ENCODE data around the gene TBC1D2.
"Not testable (repeated sequence)": the region's sequence is repeated elsewhere in the genome, so short reads cannot be mapped to it uniquely, and the experiment has no call there.

Gene TBC1D2

DNA sequence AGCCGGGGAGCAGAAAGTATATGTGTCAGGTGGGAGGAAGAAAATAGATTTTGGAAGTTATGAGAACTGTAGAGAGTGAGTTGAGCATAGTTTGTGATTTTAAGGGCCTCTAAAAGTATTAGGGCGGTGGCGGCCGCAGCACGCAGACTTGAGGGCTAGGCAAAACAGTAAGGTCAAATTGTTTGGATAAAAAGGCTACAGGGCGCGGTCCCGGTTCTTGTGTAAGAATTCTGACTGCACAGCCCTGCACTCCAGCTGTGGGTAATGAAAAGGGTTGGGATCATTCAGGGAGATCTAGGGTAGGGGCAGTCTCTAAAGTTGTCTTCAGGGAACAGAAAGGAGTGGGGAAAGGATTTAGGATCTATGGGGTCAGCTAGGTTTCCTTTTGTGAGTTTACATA is 12.1 kb upstream of the TBC1D2 start:
- H3F3A ChIP-seq (ENCODE audit: insufficient read depth, low read length); H3K4me1 ChIP-seq (ENCODE audit: insufficient read depth, low read length, severe bottlenecking); H3K27ac ChIP-seq (ENCODE audit: low read depth, low read length, poor library complexity, severe bottlenecking); H4K20me1 ChIP-seq (ENCODE audit: insufficient read depth, low read length); H3K36me3 ChIP-seq (ENCODE audit: insufficient read depth, low read length); H3K9me2 ChIP-seq (ENCODE audit: low read depth, low read length); H3K27me3 ChIP-seq (ENCODE audit: insufficient read depth, low read length); H3K9me3 ChIP-seq (ENCODE audit: low read length); H2AFZ ChIP-seq (ENCODE audit: low read length); H3K9ac ChIP-seq (ENCODE audit: low read length); H3K79me2 ChIP-seq (ENCODE audit: insufficient read depth, low read length); H3K4me3 ChIP-seq (ENCODE audit: low read depth, low read length, poor library complexity, severe bottlenecking); H3K4me2 ChIP-seq (ENCODE audit: low read length): not testable (repeated sequence)

DNA sequence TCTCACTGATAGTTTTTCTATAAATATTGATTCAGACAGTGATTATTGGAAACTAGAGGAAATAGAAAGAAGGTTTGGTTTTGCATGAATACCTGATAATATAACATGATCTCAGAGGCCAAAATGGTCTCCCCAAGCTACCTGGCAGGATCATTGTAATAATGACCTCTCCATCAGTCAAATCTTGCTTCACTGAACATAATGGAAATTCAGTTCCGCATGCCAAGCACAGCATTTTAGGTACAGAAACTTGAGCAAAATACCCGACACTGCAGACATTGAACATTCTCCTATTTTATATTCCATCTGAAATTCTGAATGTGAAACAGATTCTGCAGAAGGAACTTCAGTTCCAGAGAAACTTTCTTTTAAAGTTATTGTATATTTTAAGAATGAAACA is 9.1 kb upstream of the TBC1D2 start:
- Histone ChIP-seq H3K4me3 (ENCODE audit: low read depth, low read length, poor library complexity, severe bottlenecking) (no peak overlapping the region), H3K79me2 (ENCODE audit: insufficient read depth, low read length) (no peaks in the 10 kb centered on the region), H3K4me1 (ENCODE audit: insufficient read depth, low read length, severe bottlenecking) (no peaks in the 10 kb centered on the region), H4K20me1 (ENCODE audit: insufficient read depth, low read length) (no peaks in the 10 kb centered on the region), H3K9ac (ENCODE audit: low read length) (no peak overlapping the region), H3K9me3 (ENCODE audit: low read length) (no peaks in the 10 kb centered on the region), H2AFZ (ENCODE audit: low read length) (no peak overlapping the region), H3K27ac (ENCODE audit: low read depth, low read length, poor library complexity, severe bottlenecking) (no peak overlapping the region), H3F3A (ENCODE audit: insufficient read depth, low read length) (no peaks in the 10 kb centered on the region), H3K9me2 (ENCODE audit: low read depth, low read length) (no peaks in the 10 kb centered on the region), H3K36me3 (ENCODE audit: insufficient read depth, low read length) (no peaks in the 10 kb centered on the region), H3K4me2 (ENCODE audit: low read length) (no peak overlapping the region), H3K27me3 (ENCODE audit: insufficient read depth, low read length) (no peaks in the 10 kb centered on the region)
- TF ChIP-seq EZH2 (IDR thresholded peaks at IDR 0.05; ENCODE audit: borderline replicate concordance, low read length), result no peak
- TF ChIP-seq, protein P1, sequence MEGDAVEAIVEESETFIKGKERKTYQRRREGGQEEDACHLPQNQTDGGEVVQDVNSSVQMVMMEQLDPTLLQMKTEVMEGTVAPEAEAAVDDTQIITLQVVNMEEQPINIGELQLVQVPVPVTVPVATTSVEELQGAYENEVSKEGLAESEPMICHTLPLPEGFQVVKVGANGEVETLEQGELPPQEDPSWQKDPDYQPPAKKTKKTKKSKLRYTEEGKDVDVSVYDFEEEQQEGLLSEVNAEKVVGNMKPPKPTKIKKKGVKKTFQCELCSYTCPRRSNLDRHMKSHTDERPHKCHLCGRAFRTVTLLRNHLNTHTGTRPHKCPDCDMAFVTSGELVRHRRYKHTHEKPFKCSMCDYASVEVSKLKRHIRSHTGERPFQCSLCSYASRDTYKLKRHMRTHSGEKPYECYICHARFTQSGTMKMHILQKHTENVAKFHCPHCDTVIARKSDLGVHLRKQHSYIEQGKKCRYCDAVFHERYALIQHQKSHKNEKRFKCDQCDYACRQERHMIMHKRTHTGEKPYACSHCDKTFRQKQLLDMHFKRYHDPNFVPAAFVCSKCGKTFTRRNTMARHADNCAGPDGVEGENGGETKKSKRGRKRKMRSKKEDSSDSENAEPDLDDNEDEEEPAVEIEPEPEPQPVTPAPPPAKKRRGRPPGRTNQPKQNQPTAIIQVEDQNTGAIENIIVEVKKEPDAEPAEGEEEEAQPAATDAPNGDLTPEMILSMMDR (IDR thresholded peaks at IDR 0.05; ENCODE audit: low read length), result no peak

DNA sequence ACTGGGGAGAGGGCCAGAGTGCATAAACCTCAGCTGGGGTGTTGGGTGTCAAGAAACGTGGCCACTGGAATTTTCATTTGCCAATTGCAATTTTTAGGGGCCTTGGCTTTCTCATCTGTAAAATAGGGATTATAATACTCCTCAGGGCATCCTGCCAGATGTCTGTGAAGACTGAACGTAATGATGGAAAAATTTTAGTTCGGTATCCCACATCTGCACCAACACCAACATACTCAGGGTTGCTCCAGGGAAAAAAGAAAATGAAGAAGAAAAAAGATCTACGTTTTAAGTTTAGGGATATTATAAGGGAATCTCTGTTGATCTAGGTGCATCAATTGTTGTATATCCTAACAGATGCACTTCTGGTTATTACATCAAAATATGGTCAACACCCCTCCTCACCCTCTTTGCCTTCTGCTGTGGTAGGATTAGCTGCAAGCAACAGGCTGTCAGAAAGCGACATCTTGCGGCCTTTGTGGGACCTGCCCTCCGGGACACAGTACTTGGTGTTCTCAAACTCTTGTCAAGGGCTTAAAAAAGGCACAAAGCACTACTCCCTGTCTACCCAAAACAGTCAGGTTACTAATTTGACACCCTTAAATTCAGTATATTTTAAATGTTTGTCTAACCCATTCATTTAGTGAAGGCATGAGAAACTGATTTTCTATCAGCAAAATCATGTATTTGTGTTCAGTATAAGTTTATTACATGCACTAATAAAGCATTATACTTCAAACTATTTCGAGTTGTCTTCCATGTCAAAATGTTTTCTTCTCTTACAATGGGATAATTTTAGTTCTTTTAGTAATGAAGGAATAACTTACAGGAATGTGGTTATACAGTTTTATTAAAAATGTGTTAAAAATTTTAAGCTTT is 8.3 kb upstream of the TBC1D2 start:
- Histone ChIP-seq H3K4me1 (ENCODE audit: insufficient read depth, low read length, severe bottlenecking) (no peaks in the 10 kb centered on the region), H3K79me2 (ENCODE audit: insufficient read depth, low read length) (no peaks in the 10 kb centered on the region), H3K9ac (ENCODE audit: low read length) (no peak overlapping the region), H3F3A (ENCODE audit: insufficient read depth, low read length) (no peaks in the 10 kb centered on the region), H3K4me3 (ENCODE audit: low read depth, low read length, poor library complexity, severe bottlenecking) (no peak overlapping the region), H3K4me2 (ENCODE audit: low read length) (no peak overlapping the region), H3K9me2 (ENCODE audit: low read depth, low read length) (no peaks in the 10 kb centered on the region), H3K27me3 (ENCODE audit: insufficient read depth, low read length) (no peaks in the 10 kb centered on the region), H4K20me1 (ENCODE audit: insufficient read depth, low read length) (no peaks in the 10 kb centered on the region), H3K27ac (ENCODE audit: low read depth, low read length, poor library complexity, severe bottlenecking) (no peak overlapping the region), H2AFZ (ENCODE audit: low read length) (no peak overlapping the region), H3K9me3 (ENCODE audit: low read length) (no peaks in the 10 kb centered on the region), H3K36me3 (ENCODE audit: insufficient read depth, low read length) (no peaks in the 10 kb centered on the region)
- TF ChIP-seq EZH2 (IDR thresholded peaks at IDR 0.05; ENCODE audit: borderline replicate concordance, low read length), result no peak
- TF ChIP-seq, protein P1 (IDR thresholded peaks at IDR 0.05; ENCODE audit: low read length), result peak; percentile 97

DNA sequence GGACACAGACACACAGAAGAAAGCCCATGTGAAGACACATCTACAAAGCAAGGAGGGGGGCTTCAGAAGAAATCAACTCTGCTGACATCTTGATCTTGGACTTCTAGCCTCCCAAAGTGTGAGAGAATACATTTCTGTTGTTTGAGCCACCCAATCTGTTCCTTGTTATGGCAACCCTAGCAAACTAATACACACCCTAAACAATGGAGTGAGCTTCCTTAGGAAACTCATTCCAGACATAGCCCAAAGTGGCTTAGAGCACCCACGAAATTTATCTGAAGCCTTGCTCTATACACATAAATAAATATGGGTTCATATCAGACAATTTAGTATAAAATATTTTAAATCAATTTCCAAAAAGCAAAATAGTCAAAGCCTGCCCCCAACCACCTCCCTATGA is 7.6 kb upstream of the TBC1D2 start:
- no peaks in the 10 kb centered on the region for H3F3A ChIP-seq (ENCODE audit: insufficient read depth, low read length)

More for the DNA sequence above, 7.6 kb upstream of the TBC1D2 start:
- Histone ChIP-seq H2AFZ (ENCODE audit: low read length) (no peak overlapping the region), H3K9me3 (ENCODE audit: low read length) (no peaks in the 10 kb centered on the region), H3K4me1 (ENCODE audit: insufficient read depth, low read length, severe bottlenecking) (no peaks in the 10 kb centered on the region), H3K79me2 (ENCODE audit: insufficient read depth, low read length) (no peaks in the 10 kb centered on the region), H3K27me3 (ENCODE audit: insufficient read depth, low read length) (no peaks in the 10 kb centered on the region), H3K9me2 (ENCODE audit: low read depth, low read length) (no peaks in the 10 kb centered on the region), H3K4me2 (ENCODE audit: low read length) (no peak overlapping the region), H3K36me3 (ENCODE audit: insufficient read depth, low read length) (no peaks in the 10 kb centered on the region), H3K4me3 (ENCODE audit: low read depth, low read length, poor library complexity, severe bottlenecking) (no peak overlapping the region), H3K27ac (ENCODE audit: low read depth, low read length, poor library complexity, severe bottlenecking) (no peak overlapping the region), H3K9ac (ENCODE audit: low read length) (no peak overlapping the region), H4K20me1 (ENCODE audit: insufficient read depth, low read length) (no peaks in the 10 kb centered on the region)
- TF ChIP-seq, protein P1 (IDR thresholded peaks at IDR 0.05; ENCODE audit: low read length), result no peak
- TF ChIP-seq EZH2 (IDR thresholded peaks at IDR 0.05; ENCODE audit: borderline replicate concordance, low read length), result no peak
